Cardiac ventricle fibroblast (primary cell): Measurements from ENCODE around the gene OTOP3. TPM values are rescaled to one million over a fixed set of nuclear protein-coding genes. Genes with fewer than 3 reads are reported as not detected.

ENCODE experiments used
- total RNA-seq: library from RNA; depleted of rRNA; stranded (reverse); fragments of >200 nt; gene quantifications from 2 replicates; pipeline ENCODE4 v1.2.3, GENCODE V29; 2015

The OTOP3 gene
- not detected in 2 replicates for total RNA-seq

DNA sequence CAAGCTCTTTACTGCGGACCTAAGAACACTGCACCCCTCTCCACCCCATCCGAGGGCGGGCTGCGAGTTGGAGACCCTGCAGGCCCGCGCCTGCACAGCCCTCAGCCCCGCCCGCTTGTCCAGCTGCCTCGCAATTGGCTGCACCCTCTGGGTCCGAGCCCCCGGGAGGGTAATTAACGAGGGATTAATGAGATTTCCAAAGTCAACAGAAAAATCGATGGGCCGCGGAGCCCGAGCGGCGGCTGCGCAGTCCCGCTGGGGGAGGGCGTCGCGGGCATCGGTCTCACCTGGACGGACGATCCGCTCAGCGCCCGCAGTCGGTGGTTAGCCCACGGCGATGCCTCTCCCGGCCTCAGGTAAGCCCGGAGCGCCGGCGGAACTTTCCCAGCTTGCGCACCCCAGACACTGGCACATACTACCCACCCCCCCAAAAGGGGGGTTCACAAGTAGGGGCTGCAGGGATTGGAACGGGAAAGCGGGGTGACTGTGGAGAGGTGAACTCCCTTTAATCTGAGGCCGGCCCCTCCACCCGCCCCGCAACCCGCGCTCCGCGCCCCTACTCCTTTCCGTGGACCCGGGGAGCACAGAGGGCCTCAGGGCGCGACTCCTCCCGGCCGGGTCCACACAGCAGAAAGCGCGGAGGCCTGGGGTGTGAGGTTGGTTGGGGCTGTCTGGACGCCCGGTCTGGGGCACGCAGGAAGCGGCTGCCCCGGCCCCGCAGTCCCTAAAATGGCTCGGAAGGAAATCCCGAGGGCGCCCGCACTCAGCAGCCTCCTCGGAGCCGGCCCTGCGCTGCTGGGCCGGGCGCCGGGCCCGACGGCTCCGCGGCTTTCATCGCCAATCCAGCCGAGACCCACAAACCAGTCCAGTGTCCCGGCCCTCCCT, at the start of gene OTOP3:
Gene OTOP3, plus strand, starts transcription at position 314 of the 885 bp plus-strand sequence. Its CDS starts 24 bp downstream, at position 338.

DNA sequence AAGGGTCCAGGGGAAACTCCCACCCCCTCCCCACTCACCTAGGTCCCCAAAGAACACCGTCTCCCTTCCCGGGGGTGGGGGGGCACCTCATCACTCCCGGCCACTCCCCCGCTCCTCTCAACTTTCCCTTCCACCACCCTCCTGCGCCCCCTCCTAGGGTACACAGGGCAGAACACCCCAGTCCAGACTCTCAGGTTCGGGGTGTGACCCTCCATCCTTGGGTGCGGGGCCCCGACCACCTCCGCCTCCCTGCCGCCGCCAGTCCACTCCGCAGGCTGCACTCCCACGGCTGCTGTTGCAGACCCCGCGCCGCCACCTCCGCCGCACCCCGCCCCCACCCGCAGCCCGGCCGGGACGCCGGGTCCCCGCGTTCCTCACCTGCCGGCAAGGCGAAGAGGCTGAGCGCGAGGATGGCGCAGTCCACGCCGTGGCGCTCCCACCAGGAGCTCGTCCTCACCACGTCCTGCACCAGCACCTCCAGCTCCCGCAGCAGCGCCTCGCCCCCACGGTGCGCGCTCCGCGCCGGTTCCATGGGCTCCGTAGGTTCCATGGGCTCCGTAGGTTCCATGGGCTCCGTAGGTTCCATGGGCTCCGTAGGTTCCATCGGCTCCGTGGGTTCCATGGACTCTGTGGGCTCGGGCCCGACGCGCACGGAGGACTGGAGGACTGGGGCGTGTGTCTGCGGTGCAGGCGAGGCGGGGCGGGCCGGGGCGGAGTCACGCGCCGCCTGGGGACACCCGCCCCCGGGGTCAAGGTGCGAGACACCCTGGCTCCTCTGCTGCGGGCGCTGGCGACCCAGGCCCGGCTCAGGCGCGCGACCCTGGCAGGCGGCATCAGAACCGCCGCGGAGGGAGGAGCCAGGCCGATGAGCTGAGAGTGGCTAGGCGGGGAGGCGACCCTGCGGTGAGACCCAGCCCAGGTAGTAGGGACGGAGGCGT, 42.5 kb upstream of the OTOP3 start, which contains the start of gene FADS6:
Gene FADS6, minus strand, starts transcription at position 660 of the 938 bp plus-strand sequence. Its CDS starts 38 bp downstream, at position 622.

DNA sequence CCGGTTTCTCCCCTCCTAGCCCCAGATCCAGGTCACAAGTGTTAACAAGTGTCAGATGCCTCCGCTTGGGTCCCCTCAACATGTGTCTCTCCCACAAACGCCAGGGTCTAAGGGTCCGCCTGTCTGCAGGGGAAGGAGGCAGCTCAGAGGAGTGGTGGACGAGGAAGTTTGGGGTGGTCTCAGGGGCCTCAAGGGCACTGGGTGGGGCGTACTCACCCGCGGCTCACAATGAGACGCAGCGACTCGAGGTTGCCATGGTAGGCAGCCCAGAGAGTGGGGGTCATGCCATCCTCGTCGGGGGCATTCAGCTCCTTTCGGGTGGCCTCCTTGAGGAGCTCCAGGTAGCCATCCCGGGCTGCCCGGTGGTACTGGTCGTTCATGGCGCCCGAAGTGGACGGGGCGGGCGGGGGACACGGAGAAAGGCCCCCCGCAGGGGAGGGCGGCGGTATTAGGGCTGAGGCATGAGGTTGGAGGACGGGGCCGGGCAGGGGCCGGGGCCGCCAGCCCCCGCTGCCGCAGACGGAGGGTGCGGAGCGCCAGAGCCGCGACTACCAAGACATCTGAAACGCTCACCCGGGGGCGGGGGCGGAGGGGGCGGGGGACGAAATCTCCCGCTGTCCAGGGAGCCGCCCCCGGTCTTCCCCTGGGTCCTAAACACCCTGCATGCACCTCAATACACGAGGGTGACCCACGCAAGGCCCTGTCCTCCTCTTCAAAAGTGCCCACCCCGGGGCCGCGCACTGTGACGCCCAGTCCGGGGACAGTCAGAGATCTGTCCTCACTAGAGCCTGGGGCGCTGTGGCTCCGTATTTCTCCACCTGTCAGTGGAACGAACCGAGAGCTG, 12.8 kb upstream of the OTOP3 start, which contains the start of gene USH1G:
Gene USH1G, minus strand, starts transcription at position 562 of the 844 bp plus-strand sequence. Its CDS starts 182 bp downstream, at position 380.

DNA sequence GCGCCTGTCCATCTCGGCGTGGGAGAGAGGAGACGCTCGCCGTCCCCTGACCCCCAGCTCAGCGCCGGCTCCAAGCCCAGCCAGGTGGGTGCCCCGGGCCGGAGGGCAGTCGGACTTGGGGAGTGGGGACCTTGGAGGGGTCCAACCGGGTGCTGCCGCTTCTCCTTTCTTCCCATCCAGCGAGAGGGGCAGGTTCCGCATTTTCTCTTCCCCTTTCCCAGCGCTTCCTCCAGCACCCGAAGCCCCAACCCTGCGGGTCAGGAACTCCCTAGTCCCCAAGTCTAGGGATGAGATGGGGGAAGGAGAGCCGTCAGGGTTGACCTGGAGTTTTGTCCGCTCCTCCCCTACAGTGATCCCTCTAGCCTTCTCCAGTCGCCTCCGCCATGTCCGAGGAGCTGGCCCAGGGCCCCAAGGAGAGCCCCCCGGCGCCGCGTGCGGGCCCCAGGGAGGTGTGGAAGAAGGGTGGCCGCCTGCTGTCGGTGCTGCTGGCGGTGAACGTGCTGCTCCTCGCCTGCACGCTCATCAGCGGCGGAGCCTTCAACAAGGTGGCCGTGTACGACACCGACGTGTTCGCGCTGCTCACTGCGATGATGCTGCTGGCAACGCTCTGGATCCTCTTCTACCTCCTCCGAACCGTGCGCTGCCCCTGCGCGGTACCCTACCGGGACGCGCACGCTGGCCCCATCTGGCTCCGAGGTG, 11.3 kb upstream of the OTOP3 start, which contains the start of gene OTOP2:
Gene OTOP2, plus strand, starts transcription at position 24 of the 699 bp plus-strand sequence. Its CDS starts 360 bp downstream, at position 384.

DNA sequence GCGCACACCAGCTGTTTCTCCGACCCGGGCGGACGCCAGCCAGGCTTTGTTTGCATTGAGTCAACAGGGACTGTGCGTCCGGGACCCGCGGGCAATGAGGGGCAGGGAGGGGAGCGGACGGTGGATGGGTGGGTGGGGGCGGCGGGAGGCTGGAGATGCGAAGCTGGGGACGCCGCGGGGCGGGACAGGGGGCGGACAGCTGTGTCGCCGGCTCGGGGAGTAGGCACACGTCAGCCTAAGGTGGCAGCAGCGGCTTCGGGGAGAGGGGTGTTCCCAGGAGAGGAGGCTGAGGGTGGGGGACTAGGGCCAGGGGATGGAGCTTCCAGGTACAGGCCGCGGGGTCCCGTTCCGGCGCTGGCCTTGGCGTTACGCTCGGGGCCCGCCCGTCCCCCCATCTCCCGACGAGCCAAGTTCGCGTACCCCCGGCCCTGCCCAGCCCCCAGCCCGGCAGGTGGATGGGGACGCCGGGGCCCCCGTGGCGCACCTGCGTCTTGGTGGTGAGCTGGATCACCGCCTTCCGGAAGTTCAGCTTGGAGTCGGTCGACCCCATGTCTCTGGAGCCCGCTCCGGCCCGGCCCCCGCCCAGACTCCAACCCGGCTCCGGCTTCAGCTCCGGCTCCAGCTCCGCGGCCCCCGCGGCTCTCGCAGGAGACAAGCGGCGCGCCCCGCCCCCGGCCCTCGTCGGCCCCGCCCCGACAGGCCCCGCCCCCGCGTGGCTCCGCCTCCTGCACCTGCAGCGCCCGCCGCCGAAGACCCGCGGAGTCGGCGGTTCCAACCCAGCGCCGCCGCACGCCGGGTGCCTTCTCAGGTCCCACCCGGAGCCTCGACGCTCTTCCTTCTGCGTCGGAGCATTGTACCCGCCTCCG, 36.6 kb downstream of the OTOP3 start, which contains the start of gene HID1:
Gene HID1, minus strand, starts transcription at position 653 of the 866 bp plus-strand sequence. Its CDS starts 103 bp downstream, at position 550.

GRCh38 chr17:74987418-74987908, 51.8 kb downstream of the OTOP3 start, which contains the start of gene CDR2L:
Gene CDR2L, plus strand, starts transcription at chr17:74987632. Its CDS starts 412 bp downstream, at chr17:74988044.

Other genes with a start within 250 kb of the OTOP3 start
- gene CD300LF, start 223.0 kb upstream of the OTOP3 start, total RNA-seq = not detected in 2 replicates
- 0.06 and 0.10 TPM in 2 replicates for gene RAB37, start 198.6 kb upstream of the OTOP3 start, total RNA-seq
- 10.9 and 13.9 TPM in 2 replicates for gene NHERF1, start 187.3 kb upstream of the OTOP3 start, total RNA-seq
- gene NAT9, start 159.6 kb upstream of the OTOP3 start, total RNA-seq = 20.5 and 23.5 TPM in 2 replicates
- gene GRIN2C, start 76.0 kb upstream of the OTOP3 start, total RNA-seq = under 0.01 TPM in 1 of 2 replicates, not detected in the other
- 19.4 and 20.9 TPM in 2 replicates for gene FDXR, start 62.9 kb upstream of the OTOP3 start, total RNA-seq
- gene FADS6, start 42.3 kb upstream of the OTOP3 start, total RNA-seq = not detected in 2 replicates
- gene USH1G, start 12.6 kb upstream of the OTOP3 start, total RNA-seq = not detected in 2 replicates
- not detected in 2 replicates for gene OTOP2, start 11.6 kb upstream of the OTOP3 start, total RNA-seq
- 1.3 TPM in 1 of 2 replicates, not detected in the other for gene HID1, start 36.9 kb downstream of the OTOP3 start, total RNA-seq
- gene CDR2L, start 51.7 kb downstream of the OTOP3 start, total RNA-seq = 14.0 and 15.0 TPM in 2 replicates
- gene MRPL58, start 76.8 kb downstream of the OTOP3 start, total RNA-seq = 36.5 and 42.3 TPM in 2 replicates
- gene ATP5PD, start 111.1 kb downstream of the OTOP3 start, total RNA-seq = 236 and 284 TPM in 2 replicates
- gene KCTD2, start 111.3 kb downstream of the OTOP3 start, total RNA-seq = 18.2 and 20.5 TPM in 2 replicates
- 2.8 and 4.2 TPM in 2 replicates for gene SLC16A5, start 152.1 kb downstream of the OTOP3 start, total RNA-seq
- 3.8 and 3.9 TPM in 2 replicates for gene ARMC7, start 174.1 kb downstream of the OTOP3 start, total RNA-seq
- 43.7 and 60.3 TPM in 2 replicates for gene NT5C, start 195.8 kb downstream of the OTOP3 start, total RNA-seq
- gene JPT1, start 218.6 kb downstream of the OTOP3 start, total RNA-seq = 44.3 and 57.8 TPM in 2 replicates
- 66.5 and 71.5 TPM in 2 replicates for gene SUMO2, start 247.1 kb downstream of the OTOP3 start, total RNA-seq